Testis (tissue), 3 donors: ENCODE data around the gene FOXK1. TPM values are rescaled to one million over a fixed set of nuclear protein-coding genes. Genes with fewer than 3 reads are reported as not detected.

Experiments
- DNase-seq: peaks from one replicate; pipeline ENCODE4 v3.0.0-alpha.2; 2019
- H3K27ac ChIP-seq, 2 donors: fragments of 200-600 bp; sonication (generic); one replicate each; pipeline ENCODE4 v1.5.1; 2019
- H3K27me3 ChIP-seq: fragments of 200-600 bp; sonication (generic); one replicate; pipeline ENCODE4 v1.5.1; 2019
- H3K36me3 ChIP-seq: fragments of 200-600 bp; sonication (generic); one replicate; pipeline ENCODE4 v1.5.1; 2017; ENCODE audit warnings: low read depth; ENCODE audit errors: missing control alignments
- H3K4me1 ChIP-seq: fragments of 200-600 bp; sonication (generic); one replicate; pipeline ENCODE4 v1.5.1; 2019
- H3K4me3 ChIP-seq, 2 donors: fragments of 200-600 bp; sonication (generic); one replicate each; pipeline ENCODE4 v1.5.1; 2017 to 2019
- H3K9me3 ChIP-seq: fragments of 200-600 bp; sonication (generic); one replicate; pipeline ENCODE4 v1.5.1; 2017
- POLR2A ChIP-seq: fragments of 450-650 bp; IDR thresholded peaks from one replicate; pipeline ENCODE4 v1.6.1; 2017; ENCODE audit warnings: antibody characterized with exemption, mild to moderate bottlenecking, moderate library complexity
- WGBS, 2 donors: methylation state at CpG; one replicate each; pipeline ENCODE4 v1.1.5; 2018; 5-methylcytosine and 5-hydroxymethylcytosine counted together
- intact Hi-C: fragments of 100-400 bp; cut with DNase I; formaldehyde crosslinking; loops from one replicate; pipeline ENCODE4 v1.15.1; 2023; ENCODE audit warnings: low total_unique reads
- polyA plus RNA-seq: library from polyadenylated mRNA; stranded (reverse); fragments of 350-450 nt; fragmentation: Illumina TruSeq; extraction: RNeasy Lipid Tissue Mini Kit (QIAGEN cat#74804); gene quantifications from one replicate; pipeline ENCODE4 v1.2.3, GENCODE V29; 2014; ENCODE audit warnings: low read depth, low replicate concordance; ENCODE audit not compliant: insufficient read depth
- total RNA-seq, 2 donors: library from RNA; depleted of rRNA; stranded (reverse); fragments of >200 nt; gene quantifications; one replicate each; pipeline ENCODE4 v1.2.3, GENCODE V29; 2016
- TF ChIP-seq, protein P1 (sequence below), 3 experiments: fragments of 450-650 bp in 2 of 3; fragments of 200-600 bp in 1 of 3; sonication (generic) in 1 of 3; IDR thresholded peaks; one replicate each; pipeline ENCODE4 v1.5.1; 2016 to 2019; ENCODE audit warnings: antibody characterized with exemption in 3 of 3, mild to moderate bottlenecking in 2 of 3, moderate library complexity in 1 of 3

Gene FOXK1
- total and polyA plus RNA-seq, 3 donors from 2014 or later, result 21.9 to 65.2 (median 56.7) TPM

GRCh38 chr7:4725014-4725849, 43.1 kb downstream of the FOXK1 start:
- TF ChIP-seq, protein P1, sequence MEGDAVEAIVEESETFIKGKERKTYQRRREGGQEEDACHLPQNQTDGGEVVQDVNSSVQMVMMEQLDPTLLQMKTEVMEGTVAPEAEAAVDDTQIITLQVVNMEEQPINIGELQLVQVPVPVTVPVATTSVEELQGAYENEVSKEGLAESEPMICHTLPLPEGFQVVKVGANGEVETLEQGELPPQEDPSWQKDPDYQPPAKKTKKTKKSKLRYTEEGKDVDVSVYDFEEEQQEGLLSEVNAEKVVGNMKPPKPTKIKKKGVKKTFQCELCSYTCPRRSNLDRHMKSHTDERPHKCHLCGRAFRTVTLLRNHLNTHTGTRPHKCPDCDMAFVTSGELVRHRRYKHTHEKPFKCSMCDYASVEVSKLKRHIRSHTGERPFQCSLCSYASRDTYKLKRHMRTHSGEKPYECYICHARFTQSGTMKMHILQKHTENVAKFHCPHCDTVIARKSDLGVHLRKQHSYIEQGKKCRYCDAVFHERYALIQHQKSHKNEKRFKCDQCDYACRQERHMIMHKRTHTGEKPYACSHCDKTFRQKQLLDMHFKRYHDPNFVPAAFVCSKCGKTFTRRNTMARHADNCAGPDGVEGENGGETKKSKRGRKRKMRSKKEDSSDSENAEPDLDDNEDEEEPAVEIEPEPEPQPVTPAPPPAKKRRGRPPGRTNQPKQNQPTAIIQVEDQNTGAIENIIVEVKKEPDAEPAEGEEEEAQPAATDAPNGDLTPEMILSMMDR (IDR thresholded peaks at IDR 0.05), result no peak
- TF ChIP-seq POLR2A, result no peak
- H3K4me3 ChIP-seq, result peak overlapping the region; percentile 43 to 47
- WGBS, 2 donors, result 31 to 38% methylated on average over 20 to 37 of the region's 48 CpGs
- intact Hi-C loops, result no loop called here
- peak overlapping the region; percentile 93 to 94 for H3K27ac ChIP-seq
- H3K9me3 ChIP-seq, result no peaks in the 10 kb centered on the region
- no peaks in the 10 kb centered on the region for H3K36me3 ChIP-seq
- peaks cover 37% of the 10 kb centered on the region for H3K4me1 ChIP-seq
- no peaks in the 10 kb centered on the region for H3K27me3 ChIP-seq
- DNase-seq, result peak; percentile 70

DNA sequence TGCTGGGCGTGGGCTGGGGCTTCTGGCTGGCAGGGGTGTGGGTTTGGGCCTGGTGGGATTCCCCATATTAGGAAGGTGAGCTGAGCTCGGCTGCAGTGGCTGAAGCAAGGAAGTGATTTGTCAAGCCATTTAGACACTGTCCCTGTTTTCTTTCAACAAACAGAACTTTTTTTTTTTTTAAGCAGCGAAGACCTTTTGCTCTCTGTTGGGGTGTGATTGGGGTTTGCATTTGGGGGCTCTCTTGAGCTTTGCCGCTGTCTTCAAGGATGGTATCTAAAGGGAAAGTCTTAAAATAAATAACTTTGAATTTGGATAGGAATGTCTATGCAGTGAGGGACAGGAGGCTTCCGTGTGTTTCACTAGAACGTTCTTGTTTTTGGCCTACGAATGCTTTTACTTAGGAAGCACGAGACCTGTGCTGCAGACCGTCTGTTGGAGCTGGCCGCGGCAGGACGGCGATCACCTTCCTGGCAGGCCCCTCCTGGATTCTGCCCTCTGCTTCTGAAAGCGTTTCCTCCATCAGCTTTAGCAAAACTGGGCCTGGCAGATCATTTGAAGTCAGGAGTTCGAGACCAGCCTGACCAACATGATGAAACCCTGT, 43.9 kb downstream of the FOXK1 start:
- H3K27ac ChIP-seq, result peak overlapping the region; percentile 93 to 94
- H3K9me3 ChIP-seq, result no peaks in the 10 kb centered on the region
- DNase-seq, result peak; percentile 58
- 40 to 53% methylated on average over 15 of the region's 15 CpGs for WGBS, 2 donors
- peaks cover 37% of the 10 kb centered on the region for H3K4me1 ChIP-seq
- intact Hi-C loops, result no loop called here
- no peaks in the 10 kb centered on the region for H3K36me3 ChIP-seq
- peak overlapping the region; percentile 43 to 47 for H3K4me3 ChIP-seq
- TF ChIP-seq, protein P1 (IDR thresholded peaks at IDR 0.05), result no peak
- no peak for TF ChIP-seq POLR2A
- no peaks in the 10 kb centered on the region for H3K27me3 ChIP-seq

- H3K27me3 ChIP-seq, result no peaks in the 10 kb centered on the region
- H3K4me1 ChIP-seq, result peaks cover 37% of the 10 kb centered on the region
- 79 to 87% methylated on average over 9 of the region's 9 CpGs for WGBS, 2 donors
- no peak for TF ChIP-seq POLR2A
- TF ChIP-seq, protein P1 (IDR thresholded peaks at IDR 0.05), result no peak
- H3K27ac ChIP-seq, result peak overlapping the region; percentile 93 to 94
- H3K36me3 ChIP-seq, result no peaks in the 10 kb centered on the region
- H3K4me3 ChIP-seq, result no peak overlapping the region
- intact Hi-C loops, result no loop called here
- no peaks in the 10 kb centered on the region for H3K9me3 ChIP-seq
- no peak for DNase-seq
Observed at GRCh38 chr7:4726566-4726965, 44.5 kb downstream of the FOXK1 start.

DNA sequence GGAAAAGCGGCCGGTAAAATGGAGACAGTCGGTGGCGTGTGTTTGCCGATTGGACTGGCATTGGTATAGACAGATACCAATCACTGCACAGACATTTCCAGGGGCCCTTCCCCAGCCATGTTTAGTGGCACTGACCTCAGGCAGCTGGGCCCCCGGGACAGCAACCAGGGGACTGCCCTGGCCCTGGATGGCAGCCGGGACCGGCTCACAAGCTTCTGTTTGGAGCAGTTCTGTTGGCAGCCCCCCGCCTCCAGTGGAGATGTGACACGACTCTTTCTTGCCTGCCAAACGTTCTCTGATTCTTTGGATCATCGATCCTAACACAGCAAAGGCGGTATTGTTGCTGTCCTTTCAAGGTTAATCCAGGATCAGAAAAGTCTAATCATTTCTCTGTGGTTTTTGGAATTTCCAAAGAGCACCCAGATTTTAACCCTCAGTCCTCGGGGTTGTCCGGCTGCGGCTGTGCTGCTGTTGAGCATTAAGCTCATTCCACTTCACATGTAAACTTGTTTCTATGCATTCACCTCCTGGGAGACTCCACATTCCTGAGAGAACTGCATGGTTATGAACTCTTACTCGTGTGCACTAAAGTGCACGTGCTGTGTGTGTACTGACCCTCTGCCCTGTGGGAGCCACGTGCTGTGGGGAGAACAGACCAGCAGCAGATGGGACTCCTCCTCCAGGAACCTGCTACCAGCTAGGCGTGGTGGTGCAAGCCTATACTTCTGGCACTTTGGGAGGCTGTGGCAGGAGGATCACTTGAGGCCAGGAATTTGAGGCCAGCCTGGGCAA, 46.0 kb downstream of the FOXK1 start:
- WGBS, 2 donors, result 70 to 73% methylated on average over 20 of the region's 20 CpGs
- TF ChIP-seq, protein P1 (IDR thresholded peaks at IDR 0.05), result no peak
- TF ChIP-seq POLR2A, result no peak
- no peak overlapping the region for H3K27ac ChIP-seq
- intact Hi-C loops, result no loop called here
- peaks cover 31% of the 10 kb centered on the region for H3K4me1 ChIP-seq
- no peaks in the 10 kb centered on the region for H3K27me3 ChIP-seq
- no peak overlapping the region for H3K4me3 ChIP-seq
- DNase-seq, result peak; percentile 31
- no peaks in the 10 kb centered on the region for H3K9me3 ChIP-seq
- H3K36me3 ChIP-seq, result no peaks in the 10 kb centered on the region
